HUDEP-2 (cell line): ENCODE data around the gene SAMD11.

Experiments
- DNase-seq, 76 experiments: peaks; one replicate each; lab custom pipeline; 2025; ENCODE audit not compliant: unreplicated experiment in 76 of 76; lab: John Stamatoyannopoulos, UW

SAMD11 gene

DNA sequence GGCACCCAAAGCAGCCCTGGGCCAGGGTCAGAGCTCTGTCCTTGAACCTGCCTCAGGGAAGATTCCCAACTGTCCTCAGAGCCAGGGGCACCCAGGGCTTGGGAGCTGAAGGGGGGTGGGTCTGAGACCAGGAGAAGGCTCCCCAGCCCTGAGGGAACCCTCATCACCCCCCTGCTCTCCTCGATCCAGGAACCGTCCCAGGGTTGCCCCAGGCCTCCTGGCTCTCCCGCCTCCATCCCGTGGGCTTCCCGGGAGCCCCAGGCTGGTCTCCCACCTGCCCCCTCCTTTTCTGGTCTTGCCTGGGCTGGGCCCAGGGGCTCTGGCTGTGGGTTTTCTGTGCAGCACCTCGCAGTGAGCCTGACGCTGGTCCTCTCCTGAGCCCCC lies 6.7 kb upstream of the SAMD11 start:
- DNase-seq = no peak

DNA sequence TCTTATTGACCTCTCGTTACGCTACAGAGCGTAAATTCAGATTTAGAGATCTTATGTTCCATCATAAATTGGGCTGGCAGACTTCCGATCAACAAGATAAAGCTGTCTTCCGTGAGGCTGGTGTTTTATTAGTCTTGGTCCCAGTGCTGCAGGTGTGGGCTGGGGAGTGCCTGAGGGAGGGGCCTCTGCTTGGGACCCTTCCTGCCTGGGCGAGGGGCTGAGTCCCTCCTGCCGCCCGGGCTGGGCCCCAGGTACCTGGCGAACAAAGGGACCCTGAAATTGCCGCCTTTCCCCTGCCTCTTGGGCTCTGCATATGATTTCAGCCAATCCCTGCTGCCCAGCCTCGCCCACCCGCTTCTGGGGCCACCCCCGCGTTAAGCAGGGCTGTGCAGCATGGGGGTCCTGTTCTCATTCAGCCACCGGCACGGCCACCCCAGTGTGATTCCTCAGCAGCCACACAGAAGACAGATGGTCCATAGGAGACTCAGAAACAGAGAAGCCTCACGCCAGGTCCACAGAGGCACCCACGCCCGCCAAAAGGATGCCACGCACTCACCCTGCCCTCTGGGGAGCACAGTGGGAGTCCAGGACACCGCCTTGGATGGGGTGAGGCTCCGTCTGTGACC lies 6.1 kb upstream of the SAMD11 start:
- DNase-seq = no peak

DNA sequence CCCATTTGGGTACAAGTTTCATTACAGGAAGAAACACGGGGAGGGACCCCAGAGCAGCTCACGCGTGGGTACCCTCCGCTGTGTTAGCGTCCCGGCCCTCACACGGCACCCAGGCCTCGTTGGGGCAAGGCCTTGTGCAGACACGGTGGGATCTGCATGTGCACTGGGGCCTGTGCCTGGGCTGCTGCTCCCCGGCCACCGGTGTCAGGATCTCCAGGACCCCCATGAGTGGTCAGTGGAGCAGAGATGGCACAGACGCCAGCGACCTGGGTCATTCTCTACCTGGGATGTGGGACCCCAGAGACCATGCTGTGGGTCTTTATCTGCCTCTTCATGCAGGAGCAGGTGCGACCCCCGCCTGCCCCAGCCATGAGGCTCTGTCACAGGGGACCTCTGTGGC lies 5.4 kb upstream of the SAMD11 start:
- no peak for DNase-seq

DNA sequence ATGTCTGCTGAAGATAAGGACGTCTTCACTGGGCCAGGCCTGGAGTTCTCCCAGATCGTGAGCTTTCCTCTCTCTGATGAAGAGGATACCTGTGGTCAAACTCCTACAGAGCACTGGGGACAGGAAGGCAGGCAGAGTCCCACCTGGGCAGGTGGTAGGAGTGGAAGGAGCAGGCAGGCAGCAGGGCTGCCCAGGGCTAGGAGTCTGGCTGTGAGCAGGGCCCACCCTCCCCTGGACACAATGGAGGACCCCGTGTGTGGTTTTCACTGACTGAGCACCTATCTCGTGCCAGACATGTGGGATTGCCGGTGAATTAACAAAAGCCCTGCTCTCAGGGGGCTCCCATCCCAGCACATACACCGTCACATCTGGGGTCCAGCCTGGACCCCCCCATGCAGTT lies 4.9 kb upstream of the SAMD11 start:
- DNase-seq = no peak

DNA sequence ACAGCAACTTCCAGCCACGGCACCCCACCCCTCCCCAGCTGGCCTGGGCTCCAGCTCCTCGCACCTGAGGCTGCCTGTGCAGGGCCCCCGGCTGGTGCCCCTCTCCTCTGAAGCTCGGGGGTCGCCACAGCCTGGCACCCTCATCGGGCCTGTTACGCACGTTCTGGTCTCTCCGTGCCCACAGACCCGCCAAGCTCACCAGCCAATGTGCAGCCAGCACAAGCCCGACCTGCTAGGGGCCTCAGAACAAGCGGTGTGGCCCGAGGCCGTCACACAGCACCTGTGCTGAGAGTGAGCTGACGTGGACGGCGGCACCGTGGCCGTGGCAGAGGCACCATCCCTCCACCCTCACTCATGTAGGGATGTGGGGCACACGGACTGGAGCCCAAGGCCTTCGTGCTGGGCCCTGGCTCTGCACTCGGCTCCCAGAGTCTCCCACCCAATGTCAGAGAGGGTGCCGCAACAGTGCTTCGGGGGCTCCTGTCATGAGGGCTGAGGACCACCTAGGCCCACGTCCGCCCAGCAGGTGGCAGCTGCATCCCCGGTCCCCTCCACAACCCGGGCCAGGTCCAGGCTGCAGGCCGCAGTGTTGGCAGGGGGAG lies 4.4 kb upstream of the SAMD11 start:
- no peak for DNase-seq

DNA sequence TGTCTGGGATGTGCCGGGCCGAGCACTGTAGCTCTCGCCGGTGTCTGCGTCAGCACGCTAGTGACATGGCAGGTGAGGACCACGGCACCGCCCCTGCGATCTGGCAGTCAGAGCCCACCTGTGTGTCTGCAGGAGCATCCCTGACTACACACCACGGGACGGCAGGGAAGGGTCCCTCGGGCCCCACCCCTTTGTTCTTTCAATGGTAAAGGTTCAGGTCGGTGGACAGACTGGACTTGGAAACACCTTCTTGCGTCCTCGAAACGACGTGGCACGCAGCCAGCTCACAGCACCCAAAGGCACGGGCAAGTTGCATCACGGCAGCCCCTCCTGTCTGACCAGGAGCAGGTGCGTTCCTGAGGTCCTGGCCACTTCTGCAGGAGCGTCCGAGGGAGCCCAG lies 3.7 kb upstream of the SAMD11 start:
- no peak for DNase-seq

DNA sequence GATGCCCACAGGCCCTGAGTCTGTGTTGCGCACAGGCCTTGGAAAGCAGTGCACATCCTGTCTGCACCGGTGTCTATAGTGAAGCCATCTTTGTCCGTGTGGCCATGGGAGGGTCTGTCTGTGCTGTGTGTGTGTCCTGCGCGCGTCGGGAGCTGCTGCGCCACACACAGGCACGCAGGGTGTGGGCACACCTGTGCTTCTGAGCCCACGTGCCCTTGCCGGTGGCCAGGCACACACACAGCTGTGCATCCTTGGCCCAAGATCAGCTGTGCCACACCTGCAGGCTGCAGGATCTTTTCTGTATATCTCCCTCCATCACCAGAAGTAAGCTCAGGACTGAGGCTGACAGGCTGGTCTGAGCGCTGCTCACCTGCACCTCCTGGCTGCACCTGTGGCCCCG lies 3.2 kb upstream of the SAMD11 start:
- no peak for DNase-seq

DNA sequence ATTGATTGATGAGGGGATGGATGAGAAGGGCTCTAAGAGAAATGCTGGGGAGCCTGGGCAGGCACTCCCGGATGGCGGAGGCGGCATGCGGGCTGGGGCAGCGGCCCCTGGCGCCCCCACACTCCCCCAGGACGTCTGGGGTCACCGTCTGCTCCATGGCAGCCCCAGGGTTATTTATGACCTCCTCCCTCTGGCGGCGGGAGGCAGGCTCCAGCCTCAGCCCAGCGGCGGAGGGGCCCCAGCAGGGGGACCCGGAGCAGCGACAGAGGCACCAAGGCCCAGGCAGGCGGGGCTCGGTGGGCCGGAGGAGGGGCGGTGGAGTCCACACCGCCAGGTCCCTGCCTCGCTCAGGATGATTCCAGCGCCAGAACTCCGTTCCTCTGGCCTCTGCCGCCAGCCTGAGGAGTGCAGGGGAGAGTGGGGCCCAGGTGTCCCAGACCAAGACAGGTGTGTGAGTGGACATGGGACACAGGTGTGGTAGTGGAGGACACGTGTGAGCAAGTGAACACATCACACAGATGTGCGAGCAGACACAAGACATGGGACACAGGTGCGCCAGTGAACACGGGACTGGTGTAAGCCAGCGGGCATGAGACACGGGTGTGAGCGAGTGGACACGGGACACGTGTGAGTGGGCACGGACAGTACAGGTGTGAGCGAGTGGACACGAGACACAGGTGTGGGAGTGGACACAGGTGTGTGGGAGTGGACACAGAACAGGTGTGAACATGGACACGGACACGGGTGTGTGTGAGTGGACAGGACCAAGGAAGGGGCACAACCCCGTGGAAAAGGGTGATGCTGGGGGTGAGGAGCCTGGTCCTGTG lies 2.5 kb upstream of the SAMD11 start:
- peak in 30 of 76 experiments; percentile 3 to 55 (median 24) for DNase-seq

DNA sequence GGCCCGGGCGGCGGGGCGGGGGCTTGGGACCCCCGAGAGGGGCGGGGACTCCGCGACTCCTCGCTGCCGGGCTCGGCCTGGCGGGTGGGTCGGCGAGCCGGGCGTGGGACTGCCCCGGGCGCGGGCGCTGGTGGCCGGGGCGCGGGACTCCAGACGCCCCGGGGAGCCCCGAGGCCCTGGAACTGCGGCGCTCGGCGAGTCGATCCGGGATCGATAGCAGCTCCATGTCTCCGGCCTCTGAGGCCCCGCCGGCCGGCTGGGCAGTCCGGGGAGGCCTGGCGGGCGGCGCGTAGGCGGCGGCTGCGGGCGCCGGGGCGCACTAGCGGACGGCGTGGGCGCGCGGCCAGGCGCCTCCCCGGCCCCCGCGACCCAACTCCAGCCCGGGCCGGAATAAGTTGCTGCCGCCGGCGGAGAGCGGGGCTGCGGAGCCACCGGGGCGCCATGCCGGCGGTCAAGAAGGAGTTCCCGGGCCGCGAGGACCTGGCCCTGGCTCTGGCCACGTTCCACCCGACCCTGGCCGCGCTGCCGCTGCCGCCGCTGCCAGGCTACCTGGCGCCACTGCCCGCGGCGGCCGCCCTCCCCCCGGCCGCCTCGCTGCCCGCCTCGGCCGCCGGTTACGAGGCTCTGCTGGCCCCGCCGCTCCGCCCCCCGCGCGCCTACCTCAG lies 400 bp downstream of the SAMD11 start:
- no peak for DNase-seq

DNA sequence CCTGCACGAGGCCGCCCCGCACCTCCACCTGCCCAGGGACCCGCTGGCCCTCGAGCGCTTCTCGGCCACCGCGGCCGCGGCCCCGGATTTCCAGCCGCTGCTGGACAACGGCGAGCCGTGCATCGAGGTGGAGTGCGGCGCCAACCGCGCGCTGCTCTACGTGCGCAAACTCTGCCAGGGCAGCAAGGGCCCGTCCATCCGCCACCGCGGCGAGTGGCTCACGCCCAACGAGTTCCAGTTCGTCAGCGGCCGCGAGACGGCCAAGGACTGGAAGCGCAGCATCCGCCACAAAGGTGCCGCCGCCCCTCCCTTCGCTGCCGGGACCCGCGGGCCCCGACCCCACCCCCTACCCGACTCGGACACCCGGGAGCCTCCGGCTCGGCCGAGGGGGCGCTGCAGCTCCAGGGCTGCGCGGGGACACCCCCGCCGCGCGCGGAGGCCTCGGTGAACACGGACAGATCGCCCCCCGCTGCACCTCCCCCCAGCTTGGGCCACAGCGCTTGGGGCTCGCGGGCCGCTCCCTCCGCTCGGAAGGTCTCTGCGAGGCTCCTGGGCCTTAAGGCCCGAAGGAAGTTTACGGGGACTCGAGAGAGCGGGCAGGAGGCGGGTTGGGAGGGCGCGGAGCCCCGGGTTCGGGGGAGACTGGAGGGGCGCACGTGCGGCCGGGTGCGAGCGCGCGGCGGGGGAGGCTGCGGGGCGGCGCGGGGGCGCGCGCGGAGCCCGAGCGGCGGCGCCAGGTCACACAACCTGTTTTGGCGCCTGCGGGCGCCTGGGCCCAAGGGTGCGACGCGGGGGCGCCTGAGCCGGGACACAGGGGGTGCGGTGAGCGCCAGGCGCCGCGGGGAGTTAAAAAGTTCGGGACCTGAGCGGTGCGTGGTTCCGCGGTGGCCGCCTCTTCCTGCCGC lies 1.2 kb downstream of the SAMD11 start:
- DNase-seq = peak in 1 of 76 experiments; percentile 15

DNA sequence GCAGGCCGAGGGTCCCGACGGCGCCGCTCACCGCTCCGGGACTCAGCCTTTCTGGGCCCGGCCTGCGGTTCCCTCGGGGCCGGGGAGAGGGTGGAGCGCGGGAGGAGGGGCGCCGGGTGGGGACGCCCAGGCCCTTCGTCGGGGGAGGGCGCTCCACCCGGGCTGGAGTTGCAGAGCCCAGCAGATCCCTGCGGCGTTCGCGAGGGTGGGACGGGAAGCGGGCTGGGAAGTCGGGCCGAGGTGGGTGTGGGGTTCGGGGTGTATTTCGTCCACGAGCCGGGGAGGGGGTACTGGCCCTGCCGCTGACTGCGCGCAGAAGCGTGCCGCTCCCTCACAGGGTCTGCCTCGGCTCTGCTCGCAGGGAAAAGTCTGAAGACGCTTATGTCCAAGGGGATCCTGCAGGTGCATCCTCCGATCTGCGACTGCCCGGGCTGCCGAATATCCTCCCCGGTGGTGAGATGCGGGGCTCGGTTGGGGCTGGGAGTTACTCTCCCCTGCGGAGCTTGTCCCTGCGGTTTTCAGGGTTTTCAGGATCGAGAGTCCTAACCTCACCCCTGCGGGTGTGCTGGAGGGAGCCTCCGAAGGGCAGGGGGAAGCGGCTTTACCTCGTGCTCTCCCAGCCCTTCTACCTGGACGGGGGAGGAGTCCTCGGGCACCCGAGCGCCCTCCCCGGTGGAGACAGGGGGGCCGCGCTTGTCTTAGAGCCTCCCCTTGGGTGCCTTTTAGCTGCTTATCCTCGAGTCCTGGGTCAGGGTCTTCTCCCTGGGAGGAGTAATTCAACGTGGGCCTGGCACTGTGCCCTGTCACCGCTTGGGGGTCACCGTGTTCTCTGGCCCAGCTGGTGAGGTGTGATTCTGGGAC lies 2.1 kb downstream of the SAMD11 start:
- peak in 1 of 76 experiments; percentile 17 for DNase-seq

DNA sequence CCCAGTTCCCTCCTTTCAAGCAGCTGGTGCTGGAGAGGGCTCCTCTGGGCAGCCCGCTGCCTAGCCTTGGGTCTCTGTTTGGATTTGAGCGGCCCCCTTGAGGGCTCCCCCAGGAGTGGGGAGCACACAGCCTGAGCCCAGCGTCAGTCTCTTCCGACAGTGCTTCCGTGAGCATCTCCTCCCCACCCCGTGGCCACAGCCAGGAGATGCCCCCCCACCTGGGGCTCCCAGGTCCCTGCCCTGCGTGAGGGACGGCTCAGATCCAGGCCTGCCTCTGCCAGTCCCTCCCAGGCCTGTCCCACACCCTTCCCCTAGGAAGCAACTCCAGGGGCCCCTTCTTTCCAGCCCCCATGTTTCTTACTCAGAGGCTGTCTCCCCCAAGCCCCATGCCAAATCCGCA lies 3.5 kb downstream of the SAMD11 start:
- no peak for DNase-seq

DNA sequence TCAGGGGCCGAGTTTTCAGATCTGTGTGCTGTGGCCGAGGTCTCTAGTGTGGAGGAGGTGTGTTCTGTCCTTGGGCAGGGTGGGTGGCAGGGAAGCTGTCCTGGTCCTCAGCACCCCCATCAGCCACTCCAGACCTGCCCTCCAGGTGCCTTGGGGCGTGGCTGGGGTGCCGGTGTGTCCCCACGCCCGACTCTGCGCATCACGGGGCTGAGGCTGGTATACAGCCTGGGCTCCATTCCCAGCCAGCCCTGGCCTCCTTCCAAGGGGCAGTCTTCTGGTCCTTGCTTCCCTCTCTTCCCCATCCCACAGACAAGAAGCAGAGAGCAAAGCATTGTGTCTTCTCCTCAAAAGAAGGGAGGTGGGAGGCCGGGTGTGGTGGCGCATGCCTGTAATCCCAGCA lies 4.0 kb downstream of the SAMD11 start:
- DNase-seq = no peak

DNA sequence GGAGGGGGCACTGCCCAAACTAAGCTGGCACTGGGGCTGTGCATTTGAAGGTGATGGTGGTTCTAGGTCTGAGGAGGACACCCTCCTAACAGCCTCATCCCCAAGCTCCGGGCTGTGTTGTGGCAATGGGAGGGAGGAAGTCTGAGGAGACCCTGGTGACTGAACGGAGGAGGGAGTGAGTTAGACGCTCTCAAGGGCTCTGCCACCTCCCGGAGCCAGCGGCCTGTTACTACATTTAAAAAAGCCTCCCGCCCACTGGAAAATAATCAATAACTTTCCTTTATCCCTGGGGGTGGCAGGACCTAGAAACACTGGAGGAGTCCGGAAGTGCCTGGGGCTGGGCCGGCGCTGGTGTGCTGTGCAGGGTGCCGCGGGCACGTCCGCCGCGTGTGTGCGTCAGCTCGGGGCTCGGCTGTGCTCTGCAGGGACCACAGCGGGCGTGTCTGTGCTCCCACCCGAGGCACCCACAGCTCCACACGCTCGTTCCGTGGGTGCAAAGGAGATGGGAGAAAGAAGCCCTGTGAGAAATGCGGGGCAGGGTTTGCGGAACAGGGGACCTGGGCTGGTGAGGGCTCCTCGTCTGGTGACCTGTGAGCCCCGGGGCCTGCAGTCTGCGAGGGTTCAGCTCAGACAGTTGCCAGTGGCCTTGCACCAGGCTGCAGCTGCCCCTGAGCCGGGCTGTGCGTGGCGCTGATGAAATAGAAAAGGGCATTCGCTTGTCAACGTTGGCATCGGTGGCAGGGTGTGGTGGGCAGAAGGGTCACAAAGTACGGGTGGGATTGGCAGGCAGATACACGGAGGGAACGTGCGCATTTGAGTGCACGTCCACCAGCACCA lies 5.3 kb downstream of the SAMD11 start:
- no peak for DNase-seq

DNA sequence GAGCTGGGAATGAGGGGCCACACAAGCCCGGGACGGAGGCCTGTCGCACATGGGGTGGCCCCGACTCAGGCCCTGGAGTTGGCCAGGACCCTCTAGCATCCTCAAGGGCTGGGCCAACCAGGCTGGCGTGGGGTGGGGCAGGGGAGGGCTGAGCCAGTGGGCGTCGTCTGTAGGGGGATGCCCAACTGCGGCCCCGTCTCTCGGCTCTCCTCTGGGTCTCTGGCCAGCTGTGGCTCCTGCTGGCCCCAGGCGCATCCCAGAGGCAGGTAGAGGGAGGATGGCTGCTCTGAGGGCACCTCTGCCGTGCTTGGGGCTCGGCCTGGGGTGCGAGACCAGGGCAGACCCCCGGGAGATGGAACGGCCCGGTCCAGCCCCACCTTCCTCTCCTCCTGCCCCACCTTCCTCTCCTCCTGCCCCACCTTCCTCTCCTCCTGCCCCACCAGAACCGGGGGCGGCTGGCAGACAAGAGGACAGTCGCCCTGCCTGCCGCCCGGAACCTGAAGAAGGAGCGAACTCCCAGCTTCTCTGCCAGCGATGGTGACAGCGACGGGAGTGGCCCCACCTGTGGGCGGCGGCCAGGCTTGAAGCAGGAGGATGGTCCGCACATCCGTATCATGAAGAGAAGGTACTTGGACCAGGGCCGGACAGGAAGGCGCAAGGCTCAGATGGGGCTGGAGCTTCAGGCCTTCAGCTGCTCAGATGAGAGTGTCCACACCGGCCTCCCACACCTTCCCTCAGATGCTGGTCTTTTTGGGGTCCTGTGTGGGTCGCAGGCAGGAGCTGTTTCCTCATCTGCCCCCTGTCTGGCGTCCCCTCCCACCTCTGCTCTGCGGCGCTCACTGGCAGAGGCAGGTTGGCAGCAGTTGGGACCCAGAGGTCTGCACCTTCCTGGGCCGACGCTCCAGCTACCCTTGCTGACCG lies 6.2 kb downstream of the SAMD11 start:
- DNase-seq = no peak

DNA sequence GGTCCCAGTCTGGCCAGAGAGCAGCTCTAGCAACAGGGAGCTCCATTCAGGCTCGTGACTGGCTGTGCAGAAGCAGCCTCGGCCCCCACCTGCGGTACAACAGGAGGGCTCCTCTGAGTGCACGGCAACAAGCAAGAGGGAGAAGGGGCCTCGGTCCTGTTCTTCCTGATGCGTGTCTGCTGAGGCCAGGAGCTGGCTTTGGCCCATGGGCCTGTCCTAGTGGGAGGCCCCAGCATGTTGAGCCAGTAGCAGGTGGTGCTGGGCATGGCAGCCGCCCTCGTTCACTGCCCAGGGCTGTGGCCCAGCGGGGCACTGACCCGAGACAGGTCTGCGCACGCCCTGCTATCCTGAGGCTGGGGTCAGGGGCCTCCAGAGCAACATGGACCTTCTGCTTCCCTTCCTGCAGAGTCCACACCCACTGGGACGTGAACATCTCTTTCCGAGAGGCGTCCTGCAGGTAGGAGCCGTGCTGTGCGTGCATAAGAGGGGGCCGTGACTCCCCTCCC lies 7.0 kb downstream of the SAMD11 start:
- DNase-seq = no peak

DNA sequence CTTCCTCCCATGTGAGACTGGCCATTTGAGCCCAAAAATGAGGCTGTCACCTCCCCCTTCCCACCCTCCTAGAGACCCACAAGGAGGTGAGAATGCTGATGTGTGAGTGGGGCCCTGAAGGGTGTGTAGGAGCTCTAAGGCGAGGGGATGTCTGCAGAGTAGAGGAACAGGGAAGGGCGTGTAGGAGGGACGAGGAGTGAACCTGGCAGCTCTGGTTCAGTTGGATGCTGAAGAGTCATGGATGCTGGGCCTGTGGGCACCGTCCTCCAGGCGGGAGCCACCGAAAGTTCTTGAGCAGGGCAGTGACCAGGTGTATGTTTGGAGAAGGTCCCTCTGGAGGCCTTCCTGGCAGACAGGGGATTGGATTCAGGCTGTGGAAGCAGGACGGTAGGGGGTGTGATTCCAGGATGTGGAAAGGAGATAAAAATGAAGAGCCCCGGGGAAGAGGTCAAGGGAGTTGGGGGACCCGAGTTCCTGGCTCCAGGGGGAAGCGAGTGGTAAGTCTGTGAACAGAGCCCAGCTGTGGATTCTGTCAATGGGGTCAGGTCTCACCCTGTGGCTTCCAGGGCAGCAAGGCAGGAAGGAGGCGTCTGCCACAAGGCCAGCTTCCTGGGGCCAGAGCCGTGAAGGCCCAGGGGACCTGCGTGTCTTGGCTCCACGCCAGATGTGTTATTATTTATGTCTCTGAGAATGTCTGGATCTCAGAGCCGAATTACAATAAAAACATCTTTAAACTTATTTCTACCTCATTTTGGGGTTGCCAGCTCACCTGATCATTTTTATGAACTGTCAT lies 7.9 kb downstream of the SAMD11 start:
- no peak for DNase-seq
